Activated B cell treated with CpG ODN at 0.5 μM for 24 hours (primary cell): ENCODE measurements around the gene MACROD2. TPM values are rescaled to one million over a fixed set of nuclear protein-coding genes. Genes with fewer than 3 reads are reported as not detected.

Source experiments
- ATAC-seq: fragments of 200-7000 bp; cut with Tn5 transposase; one replicate; pipeline ENCODE4 v1.10.0; 2021; ENCODE audit warnings: low read depth, mild to moderate bottlenecking, moderate library complexity
- CTCF ChIA-PET: fragments of 350-600 bp; sonication (Branson Sonifier 250); formaldehyde crosslinking; loops from one replicate; lab custom pipeline; 2021; ENCODE audit warnings: antibody characterized with exemption; lab: Charles Lee
- POLR2A ChIA-PET: fragments of 350-600 bp; sonication (Branson Sonifier 250); formaldehyde crosslinking; loops from one replicate; lab custom pipeline; 2021; ENCODE audit warnings: antibody characterized with exemption; lab: Charles Lee
- DNase-seq: peaks from one replicate; pipeline ENCODE4 v3.0.0; 2022
- H3K27ac Mint-ChIP-seq: one replicate; pipeline ENCODE4 v1.8.0; 2020; ENCODE audit warnings: mixed read lengths
- H3K27me3 Mint-ChIP-seq: one replicate; pipeline ENCODE4 v1.8.0; 2021; ENCODE audit warnings: mixed read lengths
- H3K36me3 Mint-ChIP-seq: one replicate; pipeline ENCODE4 v1.8.0; 2021; ENCODE audit warnings: low read depth, mixed read lengths
- H3K4me1 Mint-ChIP-seq: one replicate; pipeline ENCODE4 v1.8.0; 2021; ENCODE audit warnings: mixed read lengths
- H3K4me3 Mint-ChIP-seq: one replicate; pipeline ENCODE4 v1.8.0; 2020; ENCODE audit warnings: mild to moderate bottlenecking, mixed read lengths
- H3K9me3 Mint-ChIP-seq: one replicate; pipeline ENCODE4 v1.8.0; 2020; ENCODE audit warnings: mixed read lengths
- intact Hi-C: fragments of 100-400 bp; cut with micrococcal nuclease; formaldehyde crosslinking; loops from one replicate; pipeline ENCODE4 v1.15.1; 2024
- total RNA-seq: library from RNA; stranded (reverse); gene quantifications from 2 replicates; pipeline ENCODE4 v1.2.3, GENCODE V29; 2022
- TF ChIP-seq, protein P1 (sequence below): fragments of 200-600 bp; IDR thresholded peaks from one replicate; pipeline ENCODE4 v1.8.0; 2022; ENCODE audit warnings: antibody characterized with exemption, mild to moderate bottlenecking

The MACROD2 gene
- total RNA-seq, 1 donor from 2014 or later = 55.1 TPM

DNA sequence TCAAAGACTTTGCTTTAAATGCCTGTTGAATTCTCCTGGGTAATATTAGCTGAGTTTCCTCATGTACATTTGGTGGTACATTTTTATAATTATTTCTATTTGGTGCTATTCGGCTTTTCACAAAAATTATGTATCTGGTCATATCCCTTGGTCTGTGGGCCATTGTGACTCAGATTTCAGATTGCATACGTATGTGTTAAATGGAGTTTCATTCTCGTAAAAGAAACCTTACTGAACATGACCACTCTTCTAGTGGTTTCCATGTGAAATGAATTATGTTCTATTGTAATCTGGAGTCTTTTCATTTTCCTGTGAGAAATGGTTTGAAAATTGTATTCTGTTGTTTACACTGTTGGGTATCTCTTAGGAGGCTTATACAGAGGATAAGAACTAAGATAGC lies 728.3 kb downstream of the MACROD2 start:
- intact Hi-C loops = no loop called here
- Mint-ChIP-seq H3K9me3 (no peaks in the 10 kb centered on the region), H3K4me1 (no peaks in the 10 kb centered on the region), H3K36me3 (no peaks in the 10 kb centered on the region), H3K4me3 (no peak overlapping the region), H3K27ac (no peak overlapping the region), H3K27me3 (no peaks in the 10 kb centered on the region)
- no peak for DNase-seq
- CTCF ChIA-PET = no interaction called here
- POLR2A ChIA-PET = no interaction called here
- TF ChIP-seq, protein P1, sequence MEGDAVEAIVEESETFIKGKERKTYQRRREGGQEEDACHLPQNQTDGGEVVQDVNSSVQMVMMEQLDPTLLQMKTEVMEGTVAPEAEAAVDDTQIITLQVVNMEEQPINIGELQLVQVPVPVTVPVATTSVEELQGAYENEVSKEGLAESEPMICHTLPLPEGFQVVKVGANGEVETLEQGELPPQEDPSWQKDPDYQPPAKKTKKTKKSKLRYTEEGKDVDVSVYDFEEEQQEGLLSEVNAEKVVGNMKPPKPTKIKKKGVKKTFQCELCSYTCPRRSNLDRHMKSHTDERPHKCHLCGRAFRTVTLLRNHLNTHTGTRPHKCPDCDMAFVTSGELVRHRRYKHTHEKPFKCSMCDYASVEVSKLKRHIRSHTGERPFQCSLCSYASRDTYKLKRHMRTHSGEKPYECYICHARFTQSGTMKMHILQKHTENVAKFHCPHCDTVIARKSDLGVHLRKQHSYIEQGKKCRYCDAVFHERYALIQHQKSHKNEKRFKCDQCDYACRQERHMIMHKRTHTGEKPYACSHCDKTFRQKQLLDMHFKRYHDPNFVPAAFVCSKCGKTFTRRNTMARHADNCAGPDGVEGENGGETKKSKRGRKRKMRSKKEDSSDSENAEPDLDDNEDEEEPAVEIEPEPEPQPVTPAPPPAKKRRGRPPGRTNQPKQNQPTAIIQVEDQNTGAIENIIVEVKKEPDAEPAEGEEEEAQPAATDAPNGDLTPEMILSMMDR = no peak
- ATAC-seq = no peak

DNA sequence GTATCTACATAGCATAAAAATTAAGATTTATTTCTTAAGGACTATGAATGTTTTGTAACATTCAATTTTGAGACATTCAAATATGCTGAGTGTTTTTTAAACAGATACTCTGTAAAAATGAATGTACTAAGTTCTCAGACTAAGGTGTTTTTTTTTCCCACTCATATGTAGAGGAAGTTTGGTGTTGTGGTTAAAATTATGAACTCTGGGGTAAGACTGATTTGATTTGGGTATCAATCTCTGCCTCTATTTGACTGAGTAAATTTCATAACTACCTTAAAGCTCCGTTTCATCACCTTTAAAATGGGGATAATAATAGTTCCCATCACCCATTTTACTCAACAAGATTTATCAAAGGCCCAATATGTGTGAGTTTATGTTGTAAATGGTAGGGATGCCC lies 728.7 kb downstream of the MACROD2 start:
- Mint-ChIP-seq H3K9me3 (no peaks in the 10 kb centered on the region), H3K27ac (no peak overlapping the region), H3K4me1 (no peaks in the 10 kb centered on the region), H3K36me3 (no peaks in the 10 kb centered on the region), H3K27me3 (no peaks in the 10 kb centered on the region), H3K4me3 (no peak overlapping the region)
- POLR2A ChIA-PET = no interaction called here
- TF ChIP-seq, protein P1 = no peak
- no peak for DNase-seq
- no peak for ATAC-seq
- CTCF ChIA-PET = no interaction called here
- intact Hi-C loops = no loop called here

DNA sequence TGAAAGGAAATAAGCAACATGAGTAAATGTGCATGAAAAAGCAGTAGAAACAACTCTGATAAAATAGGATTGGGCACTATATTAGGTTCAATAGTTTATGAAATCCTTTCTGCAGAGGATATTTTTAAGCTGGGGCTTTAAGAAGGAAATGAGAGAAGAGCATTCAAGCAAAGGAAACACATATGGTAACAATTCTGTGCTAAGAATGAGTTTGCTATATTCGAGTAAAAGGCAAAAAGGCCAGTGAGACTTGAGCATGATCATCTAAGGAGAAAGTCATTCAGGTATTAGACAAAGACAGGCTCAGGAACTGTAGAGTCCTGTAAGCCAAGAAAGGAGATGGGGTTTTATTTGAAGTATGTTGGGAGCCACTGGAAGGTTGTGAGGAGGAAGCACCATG lies 729.2 kb downstream of the MACROD2 start:
- H3K4me3 Mint-ChIP-seq = no peak overlapping the region
- TF ChIP-seq, protein P1 = no peak
- POLR2A ChIA-PET = no interaction called here

DNA sequence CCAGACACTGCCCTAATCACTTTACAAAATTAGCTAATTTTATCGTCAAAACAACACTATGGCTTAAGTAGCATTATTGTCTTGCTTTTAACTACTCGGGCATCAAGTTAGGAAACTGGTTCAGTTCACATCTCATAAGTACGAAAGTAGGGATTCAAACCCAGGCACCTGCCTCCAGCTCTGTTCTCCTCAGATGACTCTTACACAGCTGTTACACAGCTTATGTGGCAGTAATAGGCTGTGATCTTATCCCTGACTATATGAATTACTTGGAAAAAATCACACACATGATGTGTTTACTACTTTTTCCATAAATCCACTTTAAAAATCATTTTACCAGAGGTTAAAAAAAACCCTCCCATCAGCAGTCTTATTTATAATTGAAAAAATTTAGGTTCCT lies 731.3 kb downstream of the MACROD2 start:
- ATAC-seq (no peak), DNase-seq (no peak)
- Mint-ChIP-seq H3K4me1 (no peaks in the 10 kb centered on the region), H3K27ac (no peak overlapping the region), H3K36me3 (no peaks in the 10 kb centered on the region), H3K4me3 (no peak overlapping the region), H3K9me3 (no peaks in the 10 kb centered on the region), H3K27me3 (no peaks in the 10 kb centered on the region)
- CTCF ChIA-PET = no interaction called here
- POLR2A ChIA-PET = no interaction called here
- intact Hi-C loops = no loop called here
- TF ChIP-seq, protein P1 = no peak

More for the DNA sequence above, 729.2 kb downstream of the MACROD2 start:
- CTCF ChIA-PET = no interaction called here
- no peak overlapping the region for H3K27ac Mint-ChIP-seq
- H3K27me3 Mint-ChIP-seq = no peaks in the 10 kb centered on the region
- H3K36me3 Mint-ChIP-seq = no peaks in the 10 kb centered on the region
- H3K9me3 Mint-ChIP-seq = no peaks in the 10 kb centered on the region
- DNase-seq (no peak), ATAC-seq (no peak)
- intact Hi-C loops = no loop called here
- H3K4me1 Mint-ChIP-seq = no peaks in the 10 kb centered on the region

DNA sequence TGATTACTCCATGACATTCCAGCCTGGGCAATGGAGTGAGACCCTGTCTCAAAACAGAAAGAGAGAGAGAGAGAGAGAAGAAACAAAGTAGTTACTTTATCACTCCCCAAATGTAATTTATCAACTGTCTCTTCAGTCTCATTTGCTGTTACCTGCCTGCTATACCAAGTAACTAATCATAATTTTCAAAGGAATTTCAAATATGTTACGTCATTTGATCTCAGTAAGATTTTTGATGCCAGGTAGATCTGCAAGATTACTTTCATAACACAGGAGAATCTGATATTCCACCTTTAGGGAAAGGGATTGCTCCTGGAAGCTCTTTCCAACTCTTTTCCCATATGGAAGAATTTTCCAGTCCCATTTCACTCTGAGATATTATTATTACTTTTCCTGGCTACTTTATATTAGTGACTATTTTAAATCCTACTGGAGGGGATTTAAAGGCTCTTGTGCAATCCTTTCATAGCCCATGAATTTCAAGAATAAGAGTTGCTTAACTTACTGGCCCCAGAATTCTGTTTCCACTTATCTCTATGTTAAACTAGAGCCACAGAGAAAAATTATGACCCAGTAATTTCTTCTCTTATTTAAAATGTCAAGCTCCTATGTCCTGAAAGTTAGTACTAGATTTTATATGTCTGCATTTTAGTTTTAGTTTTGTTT lies 732.3 kb downstream of the MACROD2 start:
- no peaks in the 10 kb centered on the region for H3K9me3 Mint-ChIP-seq

More for the DNA sequence above, 732.3 kb downstream of the MACROD2 start:
- ChIA-PET POLR2A (no interaction called here), CTCF (no interaction called here)
- TF ChIP-seq, protein P1 = no peak
- Mint-ChIP-seq H3K4me1 (no peaks in the 10 kb centered on the region), H3K27ac (no peak overlapping the region), H3K36me3 (no peaks in the 10 kb centered on the region), H3K27me3 (no peaks in the 10 kb centered on the region), H3K4me3 (no peak overlapping the region)
- intact Hi-C loops = no loop called here
- no peak for ATAC-seq
- no peak for DNase-seq
